Uterus (tissue), 4 donors: ENCODE results near the gene RPS26. TPM values are rescaled to one million over a fixed set of nuclear protein-coding genes. Genes with fewer than 3 reads are reported as not detected.
"Not testable (repeated sequence)": the region's sequence is repeated elsewhere in the genome, so short reads cannot be mapped to it uniquely, and the experiment has no call there.

ENCODE experiments used
- DNase-seq, 2 donors: peaks; one replicate each; pipeline ENCODE4 v3.0.0-alpha.2; 2019 to 2020
- H3K27ac ChIP-seq, 2 donors: fragments of 200-600 bp; sonication (generic); 1 replicate in 1 of 2; 2 replicates in 1 of 2; pipeline ENCODE4 v1.5.1; 2016 to 2018
- H3K27me3 ChIP-seq, 2 donors: fragments of 200-600 bp; sonication (generic); one replicate each; pipeline ENCODE4 v1.5.1; 2018 to 2019; ENCODE audit warnings: control low read depth in 1 of 2
- H3K36me3 ChIP-seq, 2 donors: fragments of 200-600 bp; sonication (generic); one replicate each; pipeline ENCODE4 v1.5.1; 2019; ENCODE audit warnings: control low read depth in 1 of 2
- H3K4me1 ChIP-seq, 2 donors: fragments of 200-600 bp; sonication (generic); one replicate each; pipeline ENCODE4 v1.5.1; 2018 to 2019; ENCODE audit warnings: control low read depth in 1 of 2
- H3K4me3 ChIP-seq, 2 donors: fragments of 200-600 bp; sonication (generic); 1 replicate in 1 of 2; 2 replicates in 1 of 2; pipeline ENCODE4 v1.5.1; 2018 to 2019; ENCODE audit warnings: mild to moderate bottlenecking in 1 of 2
- H3K9me3 ChIP-seq, 2 donors: fragments of 200-600 bp; sonication (generic); one replicate each; pipeline ENCODE4 v1.5.1; 2019; ENCODE audit warnings: control low read depth in 1 of 2
- CTCF ChIP-seq, 4 experiments: fragments of 200-600 bp in 2 of 4; fragments of 450-650 bp in 2 of 4; sonication (generic) in 2 of 4; IDR thresholded peaks; one replicate each; pipeline ENCODE4 v1.5.1; 2016 to 2019; ENCODE audit warnings: antibody characterized with exemption in 4 of 4, mild to moderate bottlenecking in 2 of 4, moderate library complexity in 1 of 4
- POLR2A ChIP-seq, 2 donors: fragments of 450-650 bp; IDR thresholded peaks; one replicate each; pipeline ENCODE4 v1.6.1; 2016; ENCODE audit warnings: antibody characterized with exemption in 2 of 2, mild to moderate bottlenecking in 1 of 2, moderate library complexity in 1 of 2
- intact Hi-C: fragments of 100-400 bp; cut with DNase I; formaldehyde crosslinking; loops from one replicate; pipeline ENCODE4 v1.15.1; 2023; ENCODE audit warnings: low total_unique reads
- total RNA-seq, 4 donors: library from RNA; depleted of rRNA in 3 of 4; stranded (reverse); fragments of >200 nt in 3 of 4; gene quantifications; one replicate each; pipeline versions ENCODE4 v1.1.0 to v1.2.4, GENCODE V29; 2014 to 2023
- donor health status: DM: yes; HTN: yes; CAD: no.

RPS26 gene
- total RNA-seq, 4 donors from 2014 or later: 35.4 to 1,129 (median 240) TPM

GRCh38 chr12:56062996-56063395, 21.3 kb downstream of the RPS26 start:
- no peak overlapping the region for H3K27ac ChIP-seq
- DNase-seq: no peak
- no peak overlapping the region for H3K4me3 ChIP-seq
- H3K27me3 ChIP-seq: no peaks in the 10 kb centered on the region
- intact Hi-C loops: no loop called here
- no peaks in the 10 kb centered on the region for H3K4me1 ChIP-seq
- no peaks in the 10 kb centered on the region for H3K9me3 ChIP-seq
- no peaks in the 10 kb centered on the region for H3K36me3 ChIP-seq
- TF ChIP-seq POLR2A (IDR thresholded peaks at IDR 0.05): no peak
- TF ChIP-seq CTCF (IDR thresholded peaks at IDR 0.05): no peak

GRCh38 chr12:56071648-56072047, 29.9 kb downstream of the RPS26 start:
- no peak overlapping the region for H3K27ac ChIP-seq
- no peaks in the 10 kb centered on the region for H3K36me3 ChIP-seq
- H3K4me3 ChIP-seq: no peak overlapping the region
- intact Hi-C loops: no loop called here
- H3K4me1 ChIP-seq: no peaks in the 10 kb centered on the region
- no peaks in the 10 kb centered on the region for H3K27me3 ChIP-seq
- H3K9me3 ChIP-seq: no peaks in the 10 kb centered on the region
- no peak for DNase-seq
- TF ChIP-seq POLR2A (IDR thresholded peaks at IDR 0.05) (no peak), CTCF (IDR thresholded peaks at IDR 0.05) (no peak)

- H3K4me3 ChIP-seq: no peak overlapping the region
- TF ChIP-seq CTCF (IDR thresholded peaks at IDR 0.05) (no peak), POLR2A (IDR thresholded peaks at IDR 0.05) (no peak)
- no peaks in the 10 kb centered on the region for H3K36me3 ChIP-seq
- no peaks in the 10 kb centered on the region for H3K9me3 ChIP-seq
- DNase-seq: no peak
- H3K27me3 ChIP-seq: no peaks in the 10 kb centered on the region
- intact Hi-C loops: no loop called here
- H3K4me1 ChIP-seq: no peaks in the 10 kb centered on the region
- no peak overlapping the region for H3K27ac ChIP-seq
Measured at GRCh38 chr12:56074396-56074795, 32.7 kb downstream of the RPS26 start.

GRCh38 chr12:56077966-56078365, 36.2 kb downstream of the RPS26 start:
- H3K36me3 ChIP-seq, H3K9me3 ChIP-seq, DNase-seq, H3K27me3 ChIP-seq, intact Hi-C loops, H3K4me1 ChIP-seq, H3K4me3 ChIP-seq, H3K27ac ChIP-seq: not testable (repeated sequence)

GRCh38 chr12:56078427-56078826, 36.7 kb downstream of the RPS26 start:
- H3K27me3 ChIP-seq: no peaks in the 10 kb centered on the region
- DNase-seq: no peak
- H3K4me1 ChIP-seq: peaks cover 0 to 4% of the 10 kb centered on the region in 2 donors
- intact Hi-C loops: no loop called here
- peak overlapping the region; percentile 73 to 81 for H3K27ac ChIP-seq
- H3K36me3 ChIP-seq: no peaks in the 10 kb centered on the region
- TF ChIP-seq CTCF (IDR thresholded peaks at IDR 0.05) (no peak), POLR2A (IDR thresholded peaks at IDR 0.05) (no peak)
- no peaks in the 10 kb centered on the region for H3K9me3 ChIP-seq
- no peak overlapping the region for H3K4me3 ChIP-seq
